22Rv1 (cell line): ENCODE data around the gene UBE2H.

Experiments used
- CTCF ChIP-seq: fragments of 450-650 bp; IDR thresholded peaks from 2 replicates; pipeline ENCODE4 v1.5.1; 2017; ENCODE audit warnings: mild to moderate bottlenecking
- ZFX ChIP-seq: fragments of 450-650 bp; IDR thresholded peaks from 2 replicates; pipeline ENCODE4 v1.6.1; 2017; ENCODE audit warnings: antibody characterized with exemption, borderline replicate concordance

GRCh38 chr7:129784783-129785684, 167.7 kb downstream of the UBE2H start:
- TF ChIP-seq ZFX (no peak), CTCF (no peak)
